ENCODE results near the gene WDR27. TPM values are rescaled to one million over a fixed set of nuclear protein-coding genes. Genes with fewer than 3 reads are reported as not detected.
"Not testable (repeated sequence)": the region's sequence is repeated elsewhere in the genome, so short reads cannot be mapped to it uniquely, and the experiment has no call there.

Gene WDR27
- total RNA-seq, 2 experiments from 2014 or later: 29.0 to 29.7 TPM

DNA sequence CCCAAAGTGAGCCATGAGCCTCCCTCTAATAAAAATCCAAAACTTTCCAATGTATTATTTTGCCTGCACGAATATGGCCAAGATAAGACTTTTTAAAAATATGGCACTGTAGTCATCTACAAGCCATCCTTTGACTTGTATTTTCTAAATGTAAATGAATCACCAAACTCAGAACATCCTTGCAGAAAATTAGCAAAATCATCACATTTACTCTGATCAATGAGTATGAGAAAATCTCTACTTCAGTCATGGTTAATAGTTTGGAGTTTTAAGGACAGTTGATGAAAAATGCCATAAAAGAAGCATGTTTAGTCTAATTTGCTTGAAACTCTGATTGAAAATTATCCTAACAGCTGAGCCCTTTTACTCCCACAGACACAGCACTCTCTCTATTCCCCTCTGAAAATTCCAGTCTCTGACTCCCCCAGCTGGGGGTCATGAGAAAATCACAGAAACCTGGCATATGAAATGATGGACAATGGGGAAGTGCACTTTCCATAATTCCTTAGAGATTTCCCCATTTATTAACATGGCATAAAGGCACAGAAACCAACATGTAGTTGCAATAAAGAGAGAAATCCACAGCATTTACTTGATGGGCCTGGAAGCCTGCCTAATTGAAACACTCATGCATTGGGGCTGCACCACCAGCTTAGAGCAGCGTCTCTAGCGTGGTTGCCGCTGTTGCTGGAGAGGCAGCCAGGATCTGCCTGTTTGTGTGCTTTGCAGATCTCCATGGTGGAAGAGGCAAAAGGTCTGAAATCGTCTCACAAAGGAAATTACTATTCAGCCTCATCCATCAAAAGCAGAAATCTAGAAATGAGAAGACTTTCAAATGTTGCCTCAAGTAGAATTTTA is 214.0 kb downstream of the WDR27 start:
- Mint-ChIP-seq H3K4me3 (no peak overlapping the region), H3K9me3 (peaks cover 12% of the 10 kb centered on the region), H3K27me3 (no peaks in the 10 kb centered on the region), H3K27ac (no peak overlapping the region), H3K4me1 (no peaks in the 10 kb centered on the region), H3K36me3 (peaks cover 10% of the 10 kb centered on the region)
- no peak for DNase-seq

DNA sequence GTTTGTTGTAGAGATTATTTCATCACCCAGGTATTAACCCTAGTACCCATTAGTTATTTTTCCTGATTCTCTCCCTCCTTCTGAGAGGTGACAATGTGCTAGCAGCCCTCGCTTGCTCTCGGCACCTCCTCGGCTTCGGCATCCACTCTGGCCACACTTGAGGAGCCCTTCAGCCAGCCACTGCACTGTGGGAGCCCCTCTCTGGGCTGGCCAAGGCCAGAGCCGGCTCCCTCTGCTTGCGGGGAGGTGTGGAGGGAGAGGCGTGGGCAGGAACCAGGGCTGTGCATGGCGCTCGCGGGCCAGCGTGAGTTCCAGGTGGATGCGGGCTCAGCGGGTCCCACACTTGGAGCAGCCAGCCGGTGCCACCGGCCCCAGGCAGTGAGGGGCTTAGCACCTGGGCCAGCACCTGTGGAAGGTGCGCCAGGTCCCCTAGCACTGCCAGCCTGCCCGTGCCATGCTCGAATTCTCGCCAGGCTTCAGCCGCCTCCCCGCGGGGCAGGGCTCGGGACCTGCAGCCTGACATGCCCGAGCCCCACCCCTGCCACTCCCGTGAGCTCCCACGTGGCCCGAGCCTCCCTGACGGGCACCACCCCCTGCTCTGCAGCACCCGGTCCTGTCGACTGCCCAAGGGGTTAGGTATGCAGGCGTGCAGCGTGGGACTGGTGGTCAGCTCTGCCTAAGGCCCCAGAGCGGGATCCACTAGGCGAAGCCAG is 221.9 kb downstream of the WDR27 start:
- Mint-ChIP-seq H3K36me3 (peaks cover 30% of the 10 kb centered on the region), H3K27me3 (no peaks in the 10 kb centered on the region), H3K27ac (no peak overlapping the region), H3K4me1 (no peaks in the 10 kb centered on the region), H3K4me3 (no peak overlapping the region), H3K9me3 (peaks cover 28% of the 10 kb centered on the region)
- DNase-seq: no peak

DNA sequence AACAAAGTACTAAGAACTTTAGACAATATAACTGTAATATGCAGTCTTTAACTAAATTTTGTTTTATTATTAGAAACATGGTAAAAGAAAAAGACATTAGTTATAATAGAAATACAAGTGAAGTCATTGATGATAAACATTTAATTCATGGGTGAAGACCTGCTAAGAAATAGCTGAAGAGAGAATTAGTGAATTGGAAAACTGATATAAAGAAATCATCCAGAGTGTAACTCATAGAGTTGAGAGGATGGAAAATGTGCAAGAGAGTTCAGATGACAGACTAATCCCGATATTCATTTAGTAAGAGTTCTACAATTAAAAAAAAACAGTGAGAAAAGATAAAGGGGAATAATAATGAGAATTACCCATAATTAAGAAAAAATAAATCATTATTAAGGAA is 227.5 kb downstream of the WDR27 start:
- peaks cover 14% of the 10 kb centered on the region for H3K36me3 Mint-ChIP-seq
- H3K27me3 Mint-ChIP-seq: no peaks in the 10 kb centered on the region
- H3K4me3 Mint-ChIP-seq: no peak overlapping the region
- no peaks in the 10 kb centered on the region for H3K4me1 Mint-ChIP-seq
- peaks cover 28% of the 10 kb centered on the region for H3K9me3 Mint-ChIP-seq
- DNase-seq: no peak
- H3K27ac Mint-ChIP-seq: no peak overlapping the region

DNA sequence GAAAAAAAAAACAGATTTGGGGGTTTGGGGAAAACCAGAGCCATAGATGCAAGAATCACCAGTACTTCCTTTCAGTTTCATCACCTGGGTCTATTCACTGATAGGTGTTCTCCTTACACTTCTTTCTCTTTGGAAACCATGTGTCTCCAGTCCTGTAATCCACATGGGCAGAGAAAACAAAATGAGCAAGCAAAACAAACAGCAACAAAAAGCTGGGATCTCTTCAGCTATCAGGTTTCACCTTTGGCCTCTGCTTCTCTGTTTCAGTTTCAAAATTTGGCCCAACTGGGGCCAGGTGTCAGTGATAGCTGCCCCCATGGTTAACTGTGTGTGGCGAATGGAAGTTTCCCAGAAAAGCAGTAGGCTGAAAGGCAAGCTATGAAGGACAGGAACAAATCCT is 228.2 kb downstream of the WDR27 start:
- Mint-ChIP-seq H3K27ac (no peak overlapping the region), H3K4me1 (no peaks in the 10 kb centered on the region), H3K9me3 (peaks cover 28% of the 10 kb centered on the region), H3K27me3 (no peaks in the 10 kb centered on the region), H3K4me3 (no peak overlapping the region), H3K36me3 (peaks cover 18% of the 10 kb centered on the region)
- DNase-seq: no peak

DNA sequence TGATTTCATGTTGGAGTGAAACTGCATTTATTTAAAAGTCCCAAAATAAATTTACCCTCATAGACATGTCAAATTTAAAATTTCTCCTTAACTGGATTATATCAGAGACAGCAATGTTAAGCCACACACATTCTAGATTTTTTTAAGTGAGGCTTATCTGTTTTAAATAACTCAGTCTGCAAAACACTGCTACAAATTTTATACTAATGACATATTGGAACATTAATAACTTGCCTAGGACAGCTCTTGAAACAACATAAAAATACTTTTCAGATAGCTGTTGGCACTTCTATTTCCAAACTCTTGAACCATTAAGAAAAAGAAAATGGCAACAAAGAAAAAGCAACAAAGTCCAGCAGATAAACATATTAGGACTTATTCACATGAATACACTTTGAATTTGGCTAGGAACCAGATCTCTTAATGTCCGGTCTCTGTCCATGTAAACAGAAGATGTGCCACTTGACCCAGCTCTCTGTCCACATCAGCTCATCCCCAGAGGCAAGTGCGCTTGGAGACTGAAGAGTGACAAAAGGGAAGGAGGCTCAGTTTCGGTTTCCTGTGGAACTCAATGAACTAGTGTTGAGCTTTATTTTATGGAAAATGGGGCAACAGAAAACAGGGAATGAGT is 228.9 kb downstream of the WDR27 start:
- Mint-ChIP-seq H3K9me3 (peaks cover 34% of the 10 kb centered on the region), H3K27me3 (no peaks in the 10 kb centered on the region), H3K27ac (no peak overlapping the region), H3K36me3 (peaks cover 22% of the 10 kb centered on the region), H3K4me3 (no peak overlapping the region), H3K4me1 (no peaks in the 10 kb centered on the region)
- DNase-seq: no peak

DNA sequence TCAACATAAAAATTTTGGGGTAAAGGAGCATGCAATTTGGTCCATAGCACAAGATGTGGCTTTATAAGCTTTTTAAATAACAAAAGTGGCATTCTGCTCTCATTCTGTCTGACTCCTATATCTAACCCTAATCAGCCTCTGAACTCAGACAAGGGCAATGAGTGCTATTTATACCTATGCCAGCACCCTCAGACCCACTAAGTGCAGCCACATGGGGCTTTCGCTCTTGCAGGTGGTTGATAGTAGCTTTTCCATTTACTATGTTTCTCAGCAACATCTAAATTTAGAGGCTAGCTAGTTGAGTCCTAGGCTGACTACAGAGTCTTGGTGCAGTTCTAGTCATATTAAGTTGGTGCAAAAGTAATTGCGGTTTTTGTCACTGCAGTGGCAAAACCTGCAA is 231.0 kb downstream of the WDR27 start:
- no peaks in the 10 kb centered on the region for H3K27me3 Mint-ChIP-seq
- no peaks in the 10 kb centered on the region for H3K4me1 Mint-ChIP-seq
- DNase-seq: no peak
- peaks cover 26% of the 10 kb centered on the region for H3K36me3 Mint-ChIP-seq
- H3K27ac Mint-ChIP-seq: no peak overlapping the region
- no peak overlapping the region for H3K4me3 Mint-ChIP-seq
- peaks cover 39% of the 10 kb centered on the region for H3K9me3 Mint-ChIP-seq

DNA sequence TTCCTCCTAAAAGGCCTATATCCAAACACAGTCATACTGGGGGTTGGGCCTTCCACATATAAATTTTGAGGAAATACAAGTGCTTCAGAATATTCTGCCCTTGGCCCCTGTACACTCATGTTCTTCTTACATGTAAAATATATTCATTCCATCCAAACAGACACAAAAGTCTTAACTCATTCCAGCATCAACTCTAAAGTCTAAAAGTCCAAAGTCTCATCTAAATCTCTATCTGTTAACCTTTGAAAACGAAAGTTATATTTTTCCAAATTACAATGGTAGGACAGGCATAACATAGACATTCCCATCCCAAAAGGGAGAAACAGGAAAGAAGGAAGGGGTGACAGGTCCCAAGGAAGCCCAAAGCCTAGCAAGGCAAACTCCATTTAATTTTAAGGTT is 232.8 kb downstream of the WDR27 start:
- Mint-ChIP-seq H3K36me3 (peaks cover 26% of the 10 kb centered on the region), H3K27ac (no peak overlapping the region), H3K27me3 (no peaks in the 10 kb centered on the region), H3K9me3 (peaks cover 40% of the 10 kb centered on the region), H3K4me3 (no peak overlapping the region), H3K4me1 (no peaks in the 10 kb centered on the region)
- DNase-seq: no peak

DNA sequence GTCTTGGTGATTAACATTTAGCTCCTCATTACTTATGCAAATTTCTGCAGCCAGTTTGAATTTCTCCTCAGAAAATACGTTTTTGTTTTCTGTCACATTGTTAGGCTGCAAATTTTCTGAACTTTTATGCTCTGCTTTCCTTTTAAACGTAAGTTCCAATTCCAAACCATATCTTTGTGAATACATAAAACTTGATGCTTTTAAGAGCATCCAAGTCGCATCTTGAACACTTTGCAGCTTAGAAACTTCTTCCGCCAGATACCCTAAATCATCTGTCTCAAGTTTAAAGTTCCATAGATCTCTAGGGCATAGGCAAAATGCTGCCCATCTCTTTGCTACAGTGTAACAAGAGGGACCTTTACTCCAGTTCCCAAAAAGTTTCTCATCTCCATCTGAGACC is 234.1 kb downstream of the WDR27 start:
- not testable (repeated sequence) for H3K4me1 Mint-ChIP-seq, H3K27me3 Mint-ChIP-seq, DNase-seq

DNA sequence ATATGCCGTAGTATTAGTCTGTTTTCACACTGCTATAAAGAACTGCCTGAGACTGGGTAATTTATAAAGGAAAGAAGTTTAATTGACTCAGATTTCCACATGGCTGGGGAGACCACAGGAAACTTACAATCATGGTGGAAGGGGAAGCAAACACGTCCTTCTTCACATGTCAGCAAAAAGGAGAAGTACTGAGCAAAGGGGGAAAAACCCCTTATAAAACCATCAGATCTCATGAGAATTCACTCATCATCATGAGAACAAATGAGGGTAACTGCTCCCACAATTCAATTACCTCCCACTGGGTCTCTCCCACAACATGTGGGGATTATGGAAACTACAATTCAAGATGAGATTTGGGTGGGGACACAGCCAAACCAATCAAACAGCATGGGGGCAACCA is 235.6 kb downstream of the WDR27 start:
- H3K4me1 Mint-ChIP-seq, H3K27ac Mint-ChIP-seq, H3K4me3 Mint-ChIP-seq, H3K27me3 Mint-ChIP-seq, DNase-seq: not testable (repeated sequence)
- Mint-ChIP-seq H3K9me3 (peaks cover 38% of the 10 kb centered on the region), H3K36me3 (peaks cover 27% of the 10 kb centered on the region)

More for the DNA sequence above, 234.1 kb downstream of the WDR27 start:
- peaks cover 36% of the 10 kb centered on the region for H3K9me3 Mint-ChIP-seq
- not testable (repeated sequence) for H3K27ac Mint-ChIP-seq, H3K4me3 Mint-ChIP-seq
- H3K36me3 Mint-ChIP-seq: peaks cover 25% of the 10 kb centered on the region

DNA sequence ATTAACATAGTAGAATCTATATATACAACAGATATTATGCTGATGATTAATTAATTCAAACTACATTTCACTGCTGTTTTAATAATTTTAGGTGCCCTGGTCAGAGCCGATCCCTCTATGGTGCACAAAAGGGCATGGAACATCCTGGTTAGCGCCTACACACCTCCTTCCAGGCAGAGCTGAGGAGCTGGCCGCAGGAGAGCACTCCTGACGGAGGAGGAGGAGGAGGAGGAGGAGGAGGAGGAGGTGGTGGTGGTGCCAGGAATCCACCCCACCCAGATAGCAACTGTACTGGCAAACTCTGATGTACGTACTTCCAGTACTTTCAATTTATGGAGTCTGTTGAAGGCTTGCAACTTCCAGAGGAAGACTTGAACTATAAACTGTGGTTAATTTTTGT is 244.1 kb downstream of the WDR27 start:
- Mint-ChIP-seq H3K4me3 (no peak overlapping the region), H3K36me3 (peaks cover 11% of the 10 kb centered on the region), H3K4me1 (no peaks in the 10 kb centered on the region), H3K27me3 (peaks cover 3% of the 10 kb centered on the region), H3K27ac (no peak overlapping the region), H3K9me3 (peaks cover 2% of the 10 kb centered on the region)
- no peak for DNase-seq

DNA sequence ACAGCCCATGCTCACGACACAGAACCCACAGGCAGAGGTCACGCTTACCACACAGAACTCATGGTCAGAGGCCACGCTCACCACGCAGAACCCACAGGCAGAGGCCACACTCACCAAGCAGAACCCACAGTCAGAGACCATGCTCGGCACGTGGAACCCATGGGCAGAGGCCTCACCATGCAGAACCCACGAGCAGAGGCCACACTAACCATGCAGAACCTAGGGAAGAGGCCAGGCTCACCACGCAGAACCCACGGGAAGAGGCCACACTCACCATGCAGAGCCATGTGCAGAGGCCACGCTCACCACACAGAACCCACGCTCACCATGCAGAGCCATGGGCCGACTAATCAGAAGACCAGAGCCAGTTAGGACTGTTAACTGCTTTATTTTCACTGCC is 245.0 kb downstream of the WDR27 start:
- Mint-ChIP-seq H3K27me3 (no peaks in the 10 kb centered on the region), H3K9me3 (no peaks in the 10 kb centered on the region), H3K4me1 (no peaks in the 10 kb centered on the region), H3K36me3 (peaks cover 11% of the 10 kb centered on the region), H3K4me3 (no peak overlapping the region), H3K27ac (no peak overlapping the region)
- DNase-seq: no peak

DNA sequence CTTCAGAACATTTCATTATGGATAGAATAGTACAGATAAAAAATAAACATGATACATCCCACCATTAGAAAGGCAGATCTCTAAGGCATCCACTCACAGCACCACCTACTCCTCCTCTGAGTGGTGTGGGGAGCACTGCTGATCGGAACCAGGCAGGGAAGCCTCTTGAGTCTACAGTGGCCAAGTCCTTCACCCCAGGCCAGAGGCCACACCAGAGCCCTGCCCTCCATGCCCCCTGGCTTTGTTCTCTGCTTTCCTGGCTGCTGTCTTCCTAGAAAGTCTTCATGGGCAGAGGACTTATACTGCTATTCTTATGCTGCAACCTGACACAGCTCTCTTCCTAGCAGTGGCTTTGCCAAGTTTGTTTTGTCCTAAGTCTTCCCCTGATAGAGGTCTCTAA is 246.4 kb downstream of the WDR27 start:
- no peak overlapping the region for H3K27ac Mint-ChIP-seq
- peaks cover 9% of the 10 kb centered on the region for H3K36me3 Mint-ChIP-seq
- no peak for DNase-seq
- H3K4me1 Mint-ChIP-seq: no peaks in the 10 kb centered on the region
- no peaks in the 10 kb centered on the region for H3K9me3 Mint-ChIP-seq
- no peak overlapping the region for H3K4me3 Mint-ChIP-seq
- no peaks in the 10 kb centered on the region for H3K27me3 Mint-ChIP-seq

DNA sequence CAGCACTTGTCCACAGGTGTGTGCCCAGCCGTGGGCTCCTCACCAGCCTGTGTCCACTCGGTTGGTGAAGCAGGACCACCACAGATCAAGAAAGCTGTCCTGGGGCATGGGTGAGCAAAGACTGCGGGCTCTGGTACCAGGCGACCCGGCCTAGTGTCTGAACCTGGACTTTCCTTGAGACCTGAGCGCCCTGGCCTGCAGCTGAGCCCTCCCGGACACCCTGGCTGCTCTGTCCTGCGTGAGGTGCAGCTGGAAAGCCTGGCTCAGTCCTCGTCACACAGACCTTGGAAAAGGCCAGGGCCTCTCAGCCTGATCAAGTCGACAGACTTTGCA is 247.0 kb downstream of the WDR27 start:
- no peak overlapping the region for H3K4me3 Mint-ChIP-seq
- H3K4me1 Mint-ChIP-seq: no peaks in the 10 kb centered on the region
- no peaks in the 10 kb centered on the region for H3K27me3 Mint-ChIP-seq
- H3K36me3 Mint-ChIP-seq: peaks cover 9% of the 10 kb centered on the region
- no peak for DNase-seq
- H3K9me3 Mint-ChIP-seq: no peaks in the 10 kb centered on the region
- H3K27ac Mint-ChIP-seq: no peak overlapping the region

DNA sequence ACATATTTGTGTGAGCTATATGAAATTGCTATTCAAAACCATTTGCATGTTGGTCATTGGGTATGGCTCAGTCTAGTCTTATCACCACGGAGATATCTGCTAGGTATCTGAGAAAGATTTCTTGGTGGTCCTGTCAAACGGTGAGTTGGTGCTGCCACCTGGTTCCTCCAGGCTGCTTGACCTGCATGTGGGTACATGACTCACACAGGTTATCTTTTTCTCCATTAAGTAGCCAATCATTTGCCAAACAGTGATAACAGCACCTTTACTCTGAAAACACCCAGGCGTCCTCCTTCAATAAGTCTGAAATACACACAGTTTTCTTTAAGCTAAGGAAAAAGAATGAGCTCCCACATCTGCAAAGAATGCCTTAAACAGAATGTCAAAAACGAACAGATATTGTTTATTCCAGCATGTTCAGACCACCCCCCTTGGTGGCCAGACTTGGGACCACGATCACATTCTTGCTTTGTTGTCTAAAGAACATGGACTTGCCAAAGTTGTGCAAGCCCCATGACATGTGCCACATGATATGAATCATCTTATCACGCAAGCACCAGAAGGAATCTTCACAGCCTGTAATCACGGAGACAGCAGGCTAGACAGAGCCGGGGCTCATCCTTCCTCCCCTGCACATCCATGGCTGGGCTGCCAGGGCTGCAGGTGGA is 247.5 kb downstream of the WDR27 start:
- Mint-ChIP-seq H3K4me3 (no peak overlapping the region), H3K27me3 (no peaks in the 10 kb centered on the region), H3K27ac (no peak overlapping the region), H3K4me1 (no peaks in the 10 kb centered on the region), H3K36me3 (peaks cover 9% of the 10 kb centered on the region), H3K9me3 (no peaks in the 10 kb centered on the region)
- DNase-seq: no peak
